Suprapubic skin (tissue), 4 donors: ENCODE measurements around the gene KIF6.

Experiments used
- CTCF ChIP-seq, 2 donors: fragments of 200-600 bp in 1 of 2; fragments of 450-650 bp in 1 of 2; sonication (generic) in 1 of 2; IDR thresholded peaks; one replicate each; pipeline ENCODE4 v1.5.1; 2016 to 2019; ENCODE audit warnings: antibody characterized with exemption in 2 of 2, mild to moderate bottlenecking in 1 of 2, moderate library complexity in 1 of 2
- EP300 ChIP-seq: sonication (generic); formaldehyde crosslinking; IDR thresholded peaks from one replicate; pipeline ENCODE4 v1.6.1; 2017; ENCODE audit warnings: antibody characterized with exemption
- POLR2A ChIP-seq, 2 donors: fragments of 450-650 bp; IDR thresholded peaks; one replicate each; pipeline ENCODE4 v1.6.1; 2017; ENCODE audit warnings: antibody characterized with exemption in 2 of 2, mild to moderate bottlenecking in 2 of 2, moderate library complexity in 2 of 2
- POLR2AphosphoS5 ChIP-seq, 3 donors: sonication (generic); formaldehyde crosslinking; IDR thresholded peaks; one replicate each; pipeline ENCODE4 v1.6.1; 2017; ENCODE audit warnings: antibody characterized with exemption in 3 of 3

DNA sequence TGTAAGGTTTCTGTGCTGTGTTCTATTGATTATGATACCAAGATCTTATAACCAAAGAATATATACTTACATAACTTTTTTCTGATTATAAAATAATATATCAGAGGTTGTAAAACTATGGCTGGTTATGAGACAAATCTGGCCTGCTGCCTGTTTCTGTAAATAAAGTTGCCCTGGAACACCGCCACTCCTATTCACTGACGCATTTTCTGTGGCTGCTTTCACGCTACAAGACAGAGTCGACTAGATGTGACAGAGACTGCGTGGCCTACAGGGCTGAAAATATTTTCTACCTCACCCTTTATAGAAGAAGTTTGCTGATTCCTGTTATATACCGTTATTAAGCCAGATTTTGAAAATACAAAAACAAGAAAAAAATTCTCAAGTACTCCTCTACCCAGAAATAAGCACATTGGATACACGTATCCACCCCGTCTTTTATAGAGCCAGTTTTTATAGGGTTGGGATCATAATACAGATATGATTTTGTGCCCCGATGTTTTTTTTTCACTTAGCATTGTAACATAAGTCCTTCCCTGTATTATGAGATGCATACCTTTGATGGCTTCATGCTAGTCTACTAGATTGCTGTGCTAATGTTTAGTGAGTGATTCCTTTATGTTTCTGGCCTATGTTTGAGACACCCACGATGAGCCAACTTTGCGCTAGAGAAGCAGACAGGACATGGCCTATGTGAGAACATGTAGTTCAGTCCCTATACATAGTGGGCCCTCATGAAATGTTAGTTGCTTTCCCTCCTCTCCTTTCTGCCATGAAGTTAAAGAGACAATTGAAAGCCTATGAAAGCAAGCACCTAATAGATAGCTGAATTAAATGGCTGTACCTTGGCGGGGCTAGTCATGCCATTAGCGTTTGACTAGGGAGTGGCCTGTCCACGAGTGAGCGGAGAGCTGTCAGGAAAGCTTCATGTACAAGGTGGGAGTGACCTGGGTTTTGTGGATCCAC is 304.6 kb downstream of the KIF6 start:
- TF ChIP-seq CTCF (IDR thresholded peaks at IDR 0.05) (no peak), POLR2A (IDR thresholded peaks at IDR 0.05) (no peak), POLR2AphosphoS5 (IDR thresholded peaks at IDR 0.05) (no peak), EP300 (no peak)
